Measurements from ENCODE around the gene LRRC23.

LRRC23 gene

DNA sequence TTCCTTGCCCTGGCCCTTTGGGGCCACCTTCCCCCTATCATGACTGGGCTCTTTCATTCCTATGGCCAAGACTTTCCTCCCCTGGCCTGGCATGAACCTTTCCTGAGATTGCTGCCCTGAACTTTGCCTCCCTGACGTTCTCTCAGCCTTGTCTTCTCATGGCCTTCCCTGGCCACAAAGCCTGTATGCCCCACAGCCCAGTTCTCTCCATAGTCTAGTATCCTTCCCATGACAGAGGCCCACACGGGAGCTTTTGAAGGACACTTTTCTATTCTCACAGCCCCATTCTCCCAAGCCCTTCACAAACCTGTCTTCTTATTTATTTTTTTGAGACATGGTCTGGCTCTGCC lies 34.5 kb downstream of the LRRC23 start:
- H3K4me1 ChIP-seq (ENCODE audit: low read depth, poor library complexity, severe bottlenecking): peaks cover 13% of the 10 kb centered on the region

DNA sequence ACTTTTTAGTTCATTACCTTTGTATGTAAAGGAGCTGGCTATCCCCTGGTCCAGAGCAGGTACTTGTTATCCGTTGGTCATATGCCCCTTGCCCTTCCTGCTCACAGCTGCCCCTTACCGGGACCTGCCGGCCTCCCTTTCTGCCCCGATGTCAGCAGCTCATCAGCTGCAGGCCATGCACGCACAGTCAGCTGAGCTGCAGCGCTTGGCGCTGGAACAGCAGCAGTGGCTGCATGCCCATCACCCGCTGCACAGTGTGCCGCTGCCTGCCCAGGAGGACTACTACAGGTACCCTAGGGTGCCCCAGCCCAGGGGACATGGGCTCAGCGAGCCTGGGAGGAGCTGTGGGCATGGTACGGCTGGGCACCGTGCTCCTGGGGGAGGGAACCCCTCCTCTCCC lies 36.6 kb downstream of the LRRC23 start:
- Histone ChIP-seq H3K4me2 (no peak overlapping the region), H3K79me2 (ENCODE audit: insufficient read depth, low read depth) (no peaks in the 10 kb centered on the region), H3K4me1 (ENCODE audit: low read depth, poor library complexity, severe bottlenecking) (peaks cover 23% of the 10 kb centered on the region), H3K27ac (no peak overlapping the region), H3K4me3 (IDR thresholded peaks at IDR 0.05; ENCODE audit: insufficient read depth, low read depth, low read length) (no peak overlapping the region), H2AFZ (ENCODE audit: low read depth) (no peak overlapping the region), H3K9ac (no peak overlapping the region), H3K27me3 (ENCODE audit: insufficient read depth, low read depth) (no peaks in the 10 kb centered on the region), H3K36me3 (ENCODE audit: insufficient read depth) (no peaks in the 10 kb centered on the region), H4K20me1 (ENCODE audit: insufficient read depth) (no peaks in the 10 kb centered on the region)
- TF ChIP-seq, protein P1, sequence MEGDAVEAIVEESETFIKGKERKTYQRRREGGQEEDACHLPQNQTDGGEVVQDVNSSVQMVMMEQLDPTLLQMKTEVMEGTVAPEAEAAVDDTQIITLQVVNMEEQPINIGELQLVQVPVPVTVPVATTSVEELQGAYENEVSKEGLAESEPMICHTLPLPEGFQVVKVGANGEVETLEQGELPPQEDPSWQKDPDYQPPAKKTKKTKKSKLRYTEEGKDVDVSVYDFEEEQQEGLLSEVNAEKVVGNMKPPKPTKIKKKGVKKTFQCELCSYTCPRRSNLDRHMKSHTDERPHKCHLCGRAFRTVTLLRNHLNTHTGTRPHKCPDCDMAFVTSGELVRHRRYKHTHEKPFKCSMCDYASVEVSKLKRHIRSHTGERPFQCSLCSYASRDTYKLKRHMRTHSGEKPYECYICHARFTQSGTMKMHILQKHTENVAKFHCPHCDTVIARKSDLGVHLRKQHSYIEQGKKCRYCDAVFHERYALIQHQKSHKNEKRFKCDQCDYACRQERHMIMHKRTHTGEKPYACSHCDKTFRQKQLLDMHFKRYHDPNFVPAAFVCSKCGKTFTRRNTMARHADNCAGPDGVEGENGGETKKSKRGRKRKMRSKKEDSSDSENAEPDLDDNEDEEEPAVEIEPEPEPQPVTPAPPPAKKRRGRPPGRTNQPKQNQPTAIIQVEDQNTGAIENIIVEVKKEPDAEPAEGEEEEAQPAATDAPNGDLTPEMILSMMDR (conservative IDR thresholded peaks at IDR 0.05; ENCODE audit: low read depth, low read length): no peak

More for the DNA sequence above, 34.5 kb downstream of the LRRC23 start:
- Histone ChIP-seq H4K20me1 (ENCODE audit: insufficient read depth) (no peaks in the 10 kb centered on the region), H3K9ac (no peak overlapping the region), H2AFZ (ENCODE audit: low read depth) (no peak overlapping the region), H3K36me3 (ENCODE audit: insufficient read depth) (no peaks in the 10 kb centered on the region), H3K27ac (no peak overlapping the region), H3K4me3 (IDR thresholded peaks at IDR 0.05; ENCODE audit: insufficient read depth, low read depth, low read length) (no peak overlapping the region), H3K4me2 (no peak overlapping the region), H3K79me2 (ENCODE audit: insufficient read depth, low read depth) (no peaks in the 10 kb centered on the region), H3K27me3 (ENCODE audit: insufficient read depth, low read depth) (no peaks in the 10 kb centered on the region)
- TF ChIP-seq, protein P1 (conservative IDR thresholded peaks at IDR 0.05; ENCODE audit: low read depth, low read length): no peak

DNA sequence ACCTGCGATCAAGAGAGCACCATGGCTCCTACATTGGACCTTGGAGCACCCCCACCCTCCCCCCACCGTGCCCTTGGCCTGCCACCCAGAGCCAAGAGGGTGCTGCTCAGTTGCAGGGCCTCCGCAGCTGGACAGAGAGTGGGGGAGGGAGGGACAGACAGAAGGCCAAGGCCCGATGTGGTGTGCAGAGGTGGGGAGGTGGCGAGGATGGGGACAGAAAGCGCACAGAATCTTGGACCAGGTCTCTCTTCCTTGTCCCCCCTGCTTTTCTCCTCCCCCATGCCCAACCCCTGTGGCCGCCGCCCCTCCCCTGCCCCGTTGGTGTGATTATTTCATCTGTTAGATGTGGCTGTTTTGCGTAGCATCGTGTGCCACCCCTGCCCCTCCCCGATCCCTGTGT lies 37.2 kb downstream of the LRRC23 start:
- H3K79me2 ChIP-seq (ENCODE audit: insufficient read depth, low read depth): no peaks in the 10 kb centered on the region
- peaks cover 23% of the 10 kb centered on the region for H3K4me1 ChIP-seq (ENCODE audit: low read depth, poor library complexity, severe bottlenecking)
- no peaks in the 10 kb centered on the region for H3K27me3 ChIP-seq (ENCODE audit: insufficient read depth, low read depth)
- no peak overlapping the region for H3K4me3 ChIP-seq (IDR thresholded peaks at IDR 0.05; ENCODE audit: insufficient read depth, low read depth, low read length)
- H4K20me1 ChIP-seq (ENCODE audit: insufficient read depth): no peaks in the 10 kb centered on the region
- H3K36me3 ChIP-seq (ENCODE audit: insufficient read depth): no peaks in the 10 kb centered on the region
- H3K9ac ChIP-seq: no peak overlapping the region
- no peak overlapping the region for H2AFZ ChIP-seq (ENCODE audit: low read depth)
- no peak overlapping the region for H3K27ac ChIP-seq
- H3K4me2 ChIP-seq: no peak overlapping the region
- TF ChIP-seq, protein P1 (conservative IDR thresholded peaks at IDR 0.05; ENCODE audit: low read depth, low read length): no peak

DNA sequence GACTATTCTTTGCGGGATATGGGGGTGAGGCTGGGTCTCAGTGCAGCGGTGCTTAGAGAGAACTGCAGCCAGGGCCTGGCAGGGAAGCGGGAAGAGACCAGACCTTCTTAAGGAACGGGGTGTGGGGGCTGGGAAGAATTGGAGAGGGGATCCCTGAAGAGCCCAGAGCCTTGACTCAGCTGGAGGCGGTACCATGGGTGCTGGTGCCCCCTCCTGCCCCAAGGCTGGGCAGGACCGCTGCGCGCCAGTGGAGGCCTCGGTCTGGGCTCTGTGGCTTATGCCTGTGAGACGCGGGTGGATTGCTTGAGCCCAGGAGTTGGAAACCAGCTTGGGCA lies 37.7 kb downstream of the LRRC23 start:
- Histone ChIP-seq H2AFZ (ENCODE audit: low read depth) (no peak overlapping the region), H3K4me2 (no peak overlapping the region), H3K9ac (no peak overlapping the region), H3K36me3 (ENCODE audit: insufficient read depth) (no peaks in the 10 kb centered on the region), H3K4me1 (ENCODE audit: low read depth, poor library complexity, severe bottlenecking) (peaks cover 23% of the 10 kb centered on the region), H3K4me3 (IDR thresholded peaks at IDR 0.05; ENCODE audit: insufficient read depth, low read depth, low read length) (no peak overlapping the region), H3K27ac (no peak overlapping the region; the same call in 1 of the 2 replicates), H3K79me2 (ENCODE audit: insufficient read depth, low read depth) (no peaks in the 10 kb centered on the region), H3K27me3 (ENCODE audit: insufficient read depth, low read depth) (no peaks in the 10 kb centered on the region), H4K20me1 (ENCODE audit: insufficient read depth) (no peaks in the 10 kb centered on the region)
- TF ChIP-seq, protein P1 (conservative IDR thresholded peaks at IDR 0.05; ENCODE audit: low read depth, low read length): no peak

DNA sequence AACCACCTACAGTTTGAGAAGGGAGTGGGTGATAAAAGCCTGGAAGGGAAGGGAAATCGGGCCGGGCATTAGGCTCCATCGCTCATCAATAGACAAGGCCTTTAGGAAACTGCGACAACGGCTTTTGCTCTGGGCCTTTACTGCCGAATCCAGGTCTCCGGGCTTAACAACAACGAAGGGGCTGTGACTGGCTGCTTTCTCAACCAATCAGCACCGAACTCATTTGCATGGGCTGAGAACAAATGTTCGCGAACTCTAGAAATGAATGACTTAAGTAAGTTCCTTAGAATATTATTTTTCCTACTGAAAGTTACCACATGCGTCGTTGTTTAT lies 38.7 kb downstream of the LRRC23 start:
- TF ChIP-seq, protein P1 (conservative IDR thresholded peaks at IDR 0.05; ENCODE audit: low read depth, low read length): no peak
- Histone ChIP-seq H3K27me3 (ENCODE audit: insufficient read depth, low read depth) (no peaks in the 10 kb centered on the region), H3K4me2 (peak overlapping the region; percentile 73), H3K4me1 (ENCODE audit: low read depth, poor library complexity, severe bottlenecking) (peaks cover 19% of the 10 kb centered on the region), H3K27ac (peak overlapping the region; percentile 98), H3K4me3 (IDR thresholded peaks at IDR 0.05; ENCODE audit: insufficient read depth, low read depth, low read length) (no peak overlapping the region), H2AFZ (ENCODE audit: low read depth) (peak overlapping the region; percentile 28; the same call in 1 of the 2 replicates), H4K20me1 (ENCODE audit: insufficient read depth) (no peaks in the 10 kb centered on the region), H3K9ac (peak overlapping the region; percentile 86), H3K79me2 (ENCODE audit: insufficient read depth, low read depth) (no peaks in the 10 kb centered on the region), H3K36me3 (ENCODE audit: insufficient read depth) (no peaks in the 10 kb centered on the region)
